SK-N-SH (cell line): ENCODE measurements around the gene HIF3A. TPM values are rescaled to one million over a fixed set of nuclear protein-coding genes. Genes with fewer than 3 reads are reported as not detected.

Experiments used
- CTCF ChIA-PET: fragments of 300-600, 350-600 bp; formaldehyde crosslinking; extraction: SDS; loops from one replicate; lab custom pipeline; 2021; lab: Yijun Ruan, JAX
- POLR2A ChIA-PET: fragments of 350-600 bp; sonication (Branson Sonifier 250); formaldehyde crosslinking; extraction: SDS; loops from one replicate; lab custom pipeline; 2020; ENCODE audit warnings: antibody characterized with exemption, inconsistent platforms; lab: Yijun Ruan, JAX
- DNase-seq: peaks from one replicate; pipeline ENCODE4 v3.0.0; 2012
- H2AFZ ChIP-seq: fragments of 200-600 bp; sonication (generic); 2 replicates; pipeline ENCODE4 v1.8.1; 2016; ENCODE audit warnings: antibody characterized with exemption, mild to moderate bottlenecking, low read depth
- H3F3A ChIP-seq: fragments of 200-600 bp; sonication (generic); replicated peaks from 2 replicates; pipeline ENCODE3; 2016; ENCODE audit warnings: antibody characterized with exemption, mild to moderate bottlenecking; ENCODE audit not compliant: insufficient read depth
- H3K27ac ChIP-seq, 2 experiments: fragments of 200-500 bp in 1 of 2; fragments of 200-600 bp in 1 of 2; sonication (Bioruptor generic) in 1 of 2; sonication (generic), shearing (Covaris generic) in 1 of 2; 2 replicates each; pipeline versions ENCODE4 v1.5.1 to v1.6.1; 2014 to 2016; ENCODE audit warnings: low read depth in 2 of 2, inconsistent platforms in 1 of 2, low read length in 1 of 2, mild to moderate bottlenecking in 1 of 2, mixed read lengths in 1 of 2
- H3K27me3 ChIP-seq: fragments of 200-600 bp; sonication (generic), shearing (Covaris generic); 2 replicates; pipeline ENCODE4 v1.6.1; 2016; ENCODE audit warnings: mixed run types; ENCODE audit not compliant: insufficient read depth
- H3K36me3 ChIP-seq, 2 experiments: fragments of 200-500 bp in 1 of 2; fragments of 200-600 bp in 1 of 2; sonication (Bioruptor generic) in 1 of 2; sonication (generic) in 1 of 2; replicated peaks in 1 of 2; 2 replicates each; pipeline versions ENCODE3 to v1.5.1; 2014 to 2016; ENCODE audit warnings: low read length in 1 of 2, mild to moderate bottlenecking in 1 of 2; ENCODE audit not compliant: insufficient read depth in 2 of 2, control insufficient read depth in 1 of 2
- H3K4me1 ChIP-seq, 2 experiments: fragments of 200-500 bp in 1 of 2; fragments of 200-600 bp in 1 of 2; sonication (Bioruptor generic) in 1 of 2; sonication (generic), shearing (Covaris generic) in 1 of 2; 2 replicates each; pipeline versions ENCODE4 v1.5.1 to v1.6.1; 2014 to 2016; ENCODE audit warnings: low read depth in 1 of 2, low read length in 1 of 2, mixed run types in 1 of 2; ENCODE audit not compliant: insufficient read depth in 2 of 2, control insufficient read depth in 1 of 2
- H3K4me2 ChIP-seq: fragments of 200-600 bp; sonication (generic), shearing (Covaris generic); 2 replicates; pipeline ENCODE4 v1.6.1; 2017; ENCODE audit warnings: mixed run types
- H3K4me3 ChIP-seq, 2 experiments: fragments of 200-500 bp in 1 of 2; fragments of 200-600 bp in 1 of 2; sonication (Bioruptor generic) in 1 of 2; sonication (generic), shearing (Covaris generic) in 1 of 2; 2 replicates each; pipeline versions ENCODE4 v1.5.1 to v1.8.1; 2014 to 2016; ENCODE audit warnings: low read depth in 2 of 2, inconsistent platforms in 1 of 2, low read length in 1 of 2, mild to moderate bottlenecking in 1 of 2, mixed read lengths in 1 of 2, moderate library complexity in 1 of 2
- H3K79me2 ChIP-seq: fragments of 200-600 bp; sonication (generic); 2 replicates; pipeline ENCODE4 v1.8.1; 2017; ENCODE audit warnings: mild to moderate bottlenecking; ENCODE audit not compliant: insufficient read depth
- H3K9ac ChIP-seq: fragments of 200-600 bp; sonication (generic); 2 replicates; pipeline ENCODE4 v1.6.1; 2017; ENCODE audit warnings: mixed run types
- H3K9me2 ChIP-seq: fragments of 200-600 bp; sonication (generic); 2 replicates; pipeline ENCODE4 v1.6.1; 2017; ENCODE audit warnings: mixed run types
- H3K9me3 ChIP-seq: fragments of 200-600 bp; sonication (generic); 2 replicates; pipeline ENCODE4 v1.6.1; 2017; ENCODE audit warnings: mixed run types, mild to moderate bottlenecking, moderate library complexity
- H4K20me1 ChIP-seq: fragments of 200-600 bp; sonication (generic); 2 replicates; pipeline ENCODE4 v1.6.1; 2017; ENCODE audit warnings: mild to moderate bottlenecking, mixed run types; ENCODE audit not compliant: insufficient read depth
- EP300 ChIP-seq, 2 experiments: IDR thresholded peaks; 2 replicates each; pipeline versions ENCODE4 v1.4.0 to v1.6.1; 2012; ENCODE audit warnings: borderline replicate concordance in 1 of 2, low read depth in 1 of 2, low read length in 1 of 2
- FOSL2 ChIP-seq: IDR thresholded peaks from 2 replicates; pipeline ENCODE4 v1.4.0; 2012; ENCODE audit warnings: low read depth, mild to moderate bottlenecking, moderate library complexity, borderline replicate concordance
- FOXM1 ChIP-seq: IDR thresholded peaks from 2 replicates; pipeline ENCODE4 v1.4.0; 2012; ENCODE audit warnings: low read depth, mild to moderate bottlenecking
- GATA2 ChIP-seq: sonication (generic); formaldehyde crosslinking; IDR thresholded peaks from 2 replicates; pipeline ENCODE4 v1.5.0; 2020; ENCODE audit warnings: mild to moderate bottlenecking, missing genetic modification reagents
- JUND ChIP-seq: IDR thresholded peaks from 2 replicates; pipeline ENCODE4 v1.4.0; 2012
- MEF2A ChIP-seq: IDR thresholded peaks from 2 replicates; pipeline ENCODE4 v1.4.0; 2012; ENCODE audit warnings: low read depth, borderline replicate concordance
- MXI1 ChIP-seq: IDR thresholded peaks from 2 replicates; pipeline ENCODE4 v1.6.1; 2012; ENCODE audit warnings: mild to moderate bottlenecking, low read depth, low read length, improper control_type of control experiment
- NFIC ChIP-seq: IDR thresholded peaks from 2 replicates; pipeline ENCODE4 v1.4.0; 2012; ENCODE audit warnings: borderline replicate concordance
- NRF1 ChIP-seq: IDR thresholded peaks from 2 replicates; pipeline ENCODE4 v1.6.1; 2012; ENCODE audit warnings: low read depth, mild to moderate bottlenecking, low read length
- POLR2AphosphoS5 ChIP-seq: IDR thresholded peaks from 2 replicates; pipeline ENCODE4 v1.6.1; 2012; ENCODE audit warnings: low read depth, low read length
- RAD21 ChIP-seq: IDR thresholded peaks from 2 replicates; pipeline ENCODE4 v1.6.1; 2012; ENCODE audit warnings: mild to moderate bottlenecking, low read length
- RFX5 ChIP-seq: IDR thresholded peaks from 2 replicates; pipeline ENCODE4 v1.6.1; 2012; ENCODE audit warnings: mild to moderate bottlenecking, improper control_type of control experiment, low read length
- RXRA ChIP-seq: IDR thresholded peaks from 2 replicates; pipeline ENCODE4 v1.4.0; 2012; ENCODE audit warnings: low read depth, mild to moderate bottlenecking, borderline replicate concordance
- SIN3A ChIP-seq: IDR thresholded peaks from 2 replicates; pipeline ENCODE4 v1.6.1; 2012; ENCODE audit warnings: low read depth, mild to moderate bottlenecking, low read length, moderate library complexity, borderline replicate concordance
- YY1 ChIP-seq: IDR thresholded peaks from 2 replicates; pipeline ENCODE4 v1.4.0; 2012; ENCODE audit warnings: low read depth, mild to moderate bottlenecking
- WGBS: methylation state at CpG from one replicate; pipeline ENCODE4 v1.1.6; 2017; ENCODE audit warnings: low lambda C conversion rate; 5-methylcytosine and 5-hydroxymethylcytosine counted together
- polyA plus RNA-seq, 3 experiments: library from polyadenylated mRNA; depleted of rRNA; stranded (reverse); fragments of >200 nt; gene quantifications; 2 replicates each; pipeline ENCODE4 v1.2.3, GENCODE V29; 2012
- TF ChIP-seq, protein P1 (sequence below): fragments of 200-600 bp; sonication (generic); IDR thresholded peaks from 2 replicates; pipeline ENCODE4 v1.6.1; 2017; ENCODE audit warnings: antibody characterized with exemption, mild to moderate bottlenecking, moderate library complexity
- TF ChIP-seq, protein P2 (sequence below): IDR thresholded peaks from 2 replicates; pipeline ENCODE4 v1.4.0; 2012; ENCODE audit warnings: low read depth, borderline replicate concordance
- TF ChIP-seq, protein P3 (sequence below): IDR thresholded peaks from 2 replicates; pipeline ENCODE4 v1.4.0; 2012; ENCODE audit warnings: low read depth
- TF ChIP-seq, protein P4 (sequence below): fragments of 150-350 bp; IDR thresholded peaks from 2 replicates; pipeline ENCODE4 v1.6.1; 2017; ENCODE audit warnings: antibody characterized with exemption, low read length, low read depth, borderline replicate concordance
- TF ChIP-seq, protein P5 (sequence below): IDR thresholded peaks from 2 replicates; pipeline ENCODE4; 2012

The HIF3A gene
- polyA plus RNA-seq, 1 of the 3 experiments (the other 2 are of a cell fraction) = 0.92 TPM

DNA sequence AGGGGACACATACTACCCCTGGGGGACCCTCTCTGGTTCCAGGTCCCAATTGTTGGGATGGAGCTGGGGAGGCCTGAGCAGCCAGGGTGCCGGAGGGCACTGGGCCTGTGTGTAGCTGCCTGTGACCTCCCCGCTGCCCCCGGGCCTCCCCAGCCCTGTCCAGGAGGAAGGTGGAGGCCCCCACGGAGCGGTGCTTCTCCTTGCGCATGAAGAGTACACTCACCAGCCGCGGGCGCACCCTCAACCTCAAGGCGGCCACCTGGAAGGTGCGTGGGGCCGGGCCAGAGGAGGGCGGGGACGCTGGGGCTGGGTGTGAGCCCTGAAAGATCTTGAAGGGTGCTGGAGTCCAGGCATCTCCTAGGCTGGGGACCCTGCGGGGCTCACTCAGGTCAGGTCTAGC lies 11.7 kb downstream of the HIF3A start:
- CTCF ChIA-PET = interaction anchor here (1.4 kb wide), 1 partner anchor 38 kb away, joined by 3 read pairs; the partner anchor contains the start of gene PPP5C
- Histone ChIP-seq H3K9me2 (no peaks in the 10 kb centered on the region), H3K4me3 (no peak overlapping the region), H3K79me2 (no peaks in the 10 kb centered on the region), H3K9ac (no peak overlapping the region), H3K4me1 (no peaks in the 10 kb centered on the region), H3K36me3 (no peaks in the 10 kb centered on the region)
- POLR2A ChIA-PET = no interaction called here
- DNase-seq = no peak
- no peak for TF ChIP-seq POLR2AphosphoS5
- no peak for TF ChIP-seq FOXM1
- no peak for TF ChIP-seq NRF1
- no peak for TF ChIP-seq JUND
- TF ChIP-seq, protein P1, sequence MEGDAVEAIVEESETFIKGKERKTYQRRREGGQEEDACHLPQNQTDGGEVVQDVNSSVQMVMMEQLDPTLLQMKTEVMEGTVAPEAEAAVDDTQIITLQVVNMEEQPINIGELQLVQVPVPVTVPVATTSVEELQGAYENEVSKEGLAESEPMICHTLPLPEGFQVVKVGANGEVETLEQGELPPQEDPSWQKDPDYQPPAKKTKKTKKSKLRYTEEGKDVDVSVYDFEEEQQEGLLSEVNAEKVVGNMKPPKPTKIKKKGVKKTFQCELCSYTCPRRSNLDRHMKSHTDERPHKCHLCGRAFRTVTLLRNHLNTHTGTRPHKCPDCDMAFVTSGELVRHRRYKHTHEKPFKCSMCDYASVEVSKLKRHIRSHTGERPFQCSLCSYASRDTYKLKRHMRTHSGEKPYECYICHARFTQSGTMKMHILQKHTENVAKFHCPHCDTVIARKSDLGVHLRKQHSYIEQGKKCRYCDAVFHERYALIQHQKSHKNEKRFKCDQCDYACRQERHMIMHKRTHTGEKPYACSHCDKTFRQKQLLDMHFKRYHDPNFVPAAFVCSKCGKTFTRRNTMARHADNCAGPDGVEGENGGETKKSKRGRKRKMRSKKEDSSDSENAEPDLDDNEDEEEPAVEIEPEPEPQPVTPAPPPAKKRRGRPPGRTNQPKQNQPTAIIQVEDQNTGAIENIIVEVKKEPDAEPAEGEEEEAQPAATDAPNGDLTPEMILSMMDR = no peak
- TF ChIP-seq RFX5 = no peak
- no peak for TF ChIP-seq EP300 (IDR thresholded peaks at IDR 0.05; ENCODE audit: borderline replicate concordance in 1 of 2, low read depth in 1 of 2, low read length in 1 of 2)
- TF ChIP-seq, protein P2, sequence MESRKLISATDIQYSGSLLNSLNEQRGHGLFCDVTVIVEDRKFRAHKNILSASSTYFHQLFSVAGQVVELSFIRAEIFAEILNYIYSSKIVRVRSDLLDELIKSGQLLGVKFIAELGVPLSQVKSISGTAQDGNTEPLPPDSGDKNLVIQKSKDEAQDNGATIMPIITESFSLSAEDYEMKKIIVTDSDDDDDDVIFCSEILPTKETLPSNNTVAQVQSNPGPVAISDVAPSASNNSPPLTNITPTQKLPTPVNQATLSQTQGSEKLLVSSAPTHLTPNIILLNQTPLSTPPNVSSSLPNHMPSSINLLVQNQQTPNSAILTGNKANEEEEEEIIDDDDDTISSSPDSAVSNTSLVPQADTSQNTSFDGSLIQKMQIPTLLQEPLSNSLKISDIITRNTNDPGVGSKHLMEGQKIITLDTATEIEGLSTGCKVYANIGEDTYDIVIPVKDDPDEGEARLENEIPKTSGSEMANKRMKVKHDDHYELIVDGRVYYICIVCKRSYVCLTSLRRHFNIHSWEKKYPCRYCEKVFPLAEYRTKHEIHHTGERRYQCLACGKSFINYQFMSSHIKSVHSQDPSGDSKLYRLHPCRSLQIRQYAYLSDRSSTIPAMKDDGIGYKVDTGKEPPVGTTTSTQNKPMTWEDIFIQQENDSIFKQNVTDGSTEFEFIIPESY = no peak
- no peak for TF ChIP-seq MXI1
- TF ChIP-seq, all 33 proteins: peak for 0
- H3K4me2 ChIP-seq = no peak overlapping the region
- WGBS = 91% methylated on average over 10 of the region's 15 CpGs
- H4K20me1 ChIP-seq = no peaks in the 10 kb centered on the region
- peaks cover 7% of the 10 kb centered on the region; the same call in 1 of the 2 replicates for H3K9me3 ChIP-seq
- no peaks in the 10 kb centered on the region for H3K27me3 ChIP-seq
- no peaks in the 10 kb centered on the region for H3F3A ChIP-seq
- no peak overlapping the region for H3K27ac ChIP-seq
- H2AFZ ChIP-seq = no peak overlapping the region

DNA sequence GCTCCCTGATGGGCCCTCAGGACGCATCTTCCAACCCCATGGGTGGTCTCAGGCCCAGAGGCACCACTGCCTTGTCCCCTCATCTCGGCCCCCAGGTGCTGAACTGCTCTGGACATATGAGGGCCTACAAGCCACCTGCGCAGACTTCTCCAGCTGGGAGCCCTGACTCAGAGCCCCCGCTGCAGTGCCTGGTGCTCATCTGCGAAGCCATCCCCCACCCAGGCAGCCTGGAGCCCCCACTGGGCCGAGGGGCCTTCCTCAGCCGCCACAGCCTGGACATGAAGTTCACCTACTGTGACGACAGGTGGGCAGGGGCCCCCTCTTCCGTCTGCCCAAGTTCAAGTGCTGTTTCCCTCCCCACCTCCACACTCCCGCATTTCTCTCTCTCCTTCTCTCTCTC lies 12.2 kb downstream of the HIF3A start:
- no peaks in the 10 kb centered on the region for H3K36me3 ChIP-seq
- peaks cover 7% of the 10 kb centered on the region; the same call in 1 of the 2 replicates for H3K9me3 ChIP-seq
- H4K20me1 ChIP-seq = no peaks in the 10 kb centered on the region
- no peak overlapping the region for H2AFZ ChIP-seq
- H3K79me2 ChIP-seq = no peaks in the 10 kb centered on the region
- H3K4me2 ChIP-seq = no peak overlapping the region
- no peak overlapping the region for H3K9ac ChIP-seq
- no peaks in the 10 kb centered on the region for H3K4me1 ChIP-seq
- H3K9me2 ChIP-seq = no peaks in the 10 kb centered on the region
- no peaks in the 10 kb centered on the region for H3F3A ChIP-seq
- 69% methylated on average over 3 of the region's 10 CpGs for WGBS
- DNase-seq = no peak
- ChIA-PET CTCF (no interaction called here), POLR2A (no interaction called here)
- H3K27ac ChIP-seq = no peak overlapping the region
- H3K27me3 ChIP-seq = no peaks in the 10 kb centered on the region
- H3K4me3 ChIP-seq = no peak overlapping the region
- TF ChIP-seq JUND (no peak), RXRA (no peak), YY1 (no peak), FOXM1 (no peak), FOSL2 (no peak), RAD21 (no peak), MEF2A (no peak), SIN3A (no peak), GATA2 (CRISPR knock-in tag) (no peak), NRF1 (no peak), NFIC (no peak)
- TF ChIP-seq, protein P1 = no peak
- TF ChIP-seq, protein P3, sequence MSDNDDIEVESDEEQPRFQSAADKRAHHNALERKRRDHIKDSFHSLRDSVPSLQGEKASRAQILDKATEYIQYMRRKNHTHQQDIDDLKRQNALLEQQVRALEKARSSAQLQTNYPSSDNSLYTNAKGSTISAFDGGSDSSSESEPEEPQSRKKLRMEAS = no peak
- TF ChIP-seq, protein P4, sequence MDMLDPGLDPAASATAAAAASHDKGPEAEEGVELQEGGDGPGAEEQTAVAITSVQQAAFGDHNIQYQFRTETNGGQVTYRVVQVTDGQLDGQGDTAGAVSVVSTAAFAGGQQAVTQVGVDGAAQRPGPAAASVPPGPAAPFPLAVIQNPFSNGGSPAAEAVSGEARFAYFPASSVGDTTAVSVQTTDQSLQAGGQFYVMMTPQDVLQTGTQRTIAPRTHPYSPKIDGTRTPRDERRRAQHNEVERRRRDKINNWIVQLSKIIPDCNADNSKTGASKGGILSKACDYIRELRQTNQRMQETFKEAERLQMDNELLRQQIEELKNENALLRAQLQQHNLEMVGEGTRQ = no peak
- TF ChIP-seq, protein P5, sequence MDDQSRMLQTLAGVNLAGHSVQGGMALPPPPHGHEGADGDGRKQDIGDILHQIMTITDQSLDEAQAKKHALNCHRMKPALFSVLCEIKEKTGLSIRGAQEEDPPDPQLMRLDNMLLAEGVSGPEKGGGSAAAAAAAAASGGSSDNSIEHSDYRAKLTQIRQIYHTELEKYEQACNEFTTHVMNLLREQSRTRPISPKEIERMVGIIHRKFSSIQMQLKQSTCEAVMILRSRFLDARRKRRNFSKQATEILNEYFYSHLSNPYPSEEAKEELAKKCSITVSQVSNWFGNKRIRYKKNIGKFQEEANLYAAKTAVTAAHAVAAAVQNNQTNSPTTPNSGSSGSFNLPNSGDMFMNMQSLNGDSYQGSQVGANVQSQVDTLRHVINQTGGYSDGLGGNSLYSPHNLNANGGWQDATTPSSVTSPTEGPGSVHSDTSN = no peak
